Measurements from ENCODE around the gene EZR.
A peak's percentile ranks its signal among the peaks of the same experiment; 100 is the strongest.
"Not testable (repeated sequence)": the region's sequence is repeated elsewhere in the genome, so short reads cannot be mapped to it uniquely, and the experiment has no call there.

Gene EZR

GRCh38 chr6:158841358-158841757, 22.2 kb upstream of the EZR start:
- DNase-seq: no peak

- no peak for DNase-seq
Measured at GRCh38 chr6:158840465-158840864, 21.3 kb upstream of the EZR start.

- DNase-seq: no peak
Measured at GRCh38 chr6:158839796-158840195, 20.6 kb upstream of the EZR start.

- DNase-seq: not testable (repeated sequence)
Measured at GRCh38 chr6:158838790-158839189, 19.6 kb upstream of the EZR start.

GRCh38 chr6:158837684-158838625, 18.8 kb upstream of the EZR start:
- no peak for DNase-seq

GRCh38 chr6:158836625-158837311, 17.6 kb upstream of the EZR start:
- DNase-seq: no peak

- DNase-seq: no peak
Measured at GRCh38 chr6:158835616-158836221, 16.6 kb upstream of the EZR start.

- no peak for DNase-seq
Measured at GRCh38 chr6:158834675-158835385, 15.7 kb upstream of the EZR start.

- DNase-seq: not testable (repeated sequence)
Measured at GRCh38 chr6:158832807-158833206, 13.6 kb upstream of the EZR start.

- no peak for DNase-seq
Measured at GRCh38 chr6:158832026-158832425, 12.9 kb upstream of the EZR start.

GRCh38 chr6:158831571-158831970, 12.4 kb upstream of the EZR start:
- no peak for DNase-seq

- no peak for DNase-seq
Measured at GRCh38 chr6:158830736-158831135, 11.6 kb upstream of the EZR start.

GRCh38 chr6:158828807-158829206, 9.6 kb upstream of the EZR start:
- DNase-seq: no peak

- DNase-seq: no peak
Measured at GRCh38 chr6:158826819-158827501, 7.8 kb upstream of the EZR start.

- DNase-seq: no peak
Measured at GRCh38 chr6:158825951-158826306, 6.8 kb upstream of the EZR start.

- no peak for DNase-seq
Measured at GRCh38 chr6:158825038-158825950, 6.1 kb upstream of the EZR start.

GRCh38 chr6:158823616-158824015, 4.4 kb upstream of the EZR start:
- not testable (repeated sequence) for DNase-seq

- no peak for DNase-seq
Measured at GRCh38 chr6:158819977-158820622, 932 bp upstream of the EZR start.

GRCh38 chr6:158818581-158819212, 471 bp downstream of the EZR start:
- peak; percentile 61 to 65 for DNase-seq

Measured in AML-193 (cell line).